Pancreas (tissue), 10 donors: ENCODE data around the gene SERPIND1. TPM values are rescaled to one million over a fixed set of nuclear protein-coding genes. Genes with fewer than 3 reads are reported as not detected.
"Not testable (repeated sequence)": the region's sequence is repeated elsewhere in the genome, so short reads cannot be mapped to it uniquely, and the experiment has no call there.

Experiments
- ATAC-seq, 4 donors: fragments of 200-7000 bp; cut with Tn5 transposase; one replicate each; pipeline versions ENCODE4 v1.8.0 to v1.9.1; 2020; ENCODE audit warnings: mild to moderate bottlenecking in 4 of 4, moderate library complexity in 4 of 4
- DNase-seq, 6 donors: peaks; one replicate each; pipeline ENCODE4 v3.0.0-alpha.2; 2020
- FAIRE-seq: peaks from 2 replicates; lab custom pipeline; 2012; peaks lifted over from hg19 to GRCh38; lab: Jason Lieb, UNC
- H3K27ac ChIP-seq, 4 donors: fragments of 200-600 bp; sonication (generic); 1 replicate in 3 of 4; 2 replicates in 1 of 4; pipeline versions ENCODE4 v1.5.0 to v1.8.0; 2020
- H3K27me3 ChIP-seq, 4 donors: fragments of 200-600 bp; one replicate each; pipeline ENCODE4 v1.8.0; 2021
- H3K36me3 ChIP-seq, 3 donors: fragments of 200-600 bp; sonication (generic) in 1 of 3; one replicate each; pipeline versions ENCODE4 v1.5.0 to v1.8.0; 2020 to 2021
- H3K4me1 ChIP-seq, 3 donors: fragments of 200-600 bp; one replicate each; pipeline ENCODE4 v1.8.0; 2021
- H3K4me3 ChIP-seq, 4 donors: fragments of 200-600 bp; sonication (generic) in 2 of 4; one replicate each; pipeline versions ENCODE4 v1.5.0 to v1.8.0; 2020 to 2021
- H3K9me3 ChIP-seq, 4 donors: fragments of 200-600 bp; one replicate each; pipeline ENCODE4 v1.8.0; 2021
- WGBS, 2 donors: extraction: QIAGEN DNeasy Blood & Tissue Kit; methylation state at CpG; one replicate each; pipeline ENCODE4 v1.1.7; 2013; 5-methylcytosine and 5-hydroxymethylcytosine counted together
- intact Hi-C, 3 donors: fragments of 100-400 bp; cut with DNase I; formaldehyde crosslinking; loops; one replicate each; pipeline versions ENCODE4 v1.11.1 to v1.14.2; 2022
- polyA plus RNA-seq, 2 donors: library from polyadenylated mRNA; stranded (reverse); fragments of 200-250 nt; gene quantifications; one replicate each; pipeline ENCODE4 v1.2.3, GENCODE V29; 2013
- total RNA-seq, 6 donors: library from RNA; stranded (reverse); fragmentation: NEBNext Ultra II Directional in 4 of 6; extraction: Animal tissue kit (Norgen Biotek cat#: 25700) in 4 of 6; gene quantifications; one replicate each; pipeline versions ENCODE4 v1.2.1 to v1.2.4, GENCODE V29; 2021 to 2023
- TF ChIP-seq, protein P1 (sequence below), 4 donors: fragments of 200-600 bp; sonication (generic) in 3 of 4; IDR thresholded peaks; one replicate each; pipeline versions ENCODE4 v1.5.0 to v1.8.0; 2021; ENCODE audit warnings: antibody characterized with exemption in 4 of 4
- donor health status: healthy with polysubstance abuse.
- donor health status: DM: no; HTN: no; CAD: no; lungs with moderate emphysema.
- donor health status: DM: no; HTN: no; CAD: no.
- donor health status: control.
- donor health status: control.
- donor health status: Bipolar disorder and iron deficiency.
- donor health status: DM: yes; HTN: yes; CAD: no.
- donor health status: DM: no; HTN: no; CAD: no.
- donor health status: DM: no; HTN: no; CAD: no.
- donor health status: DM: yes; HTN: yes; CAD: no.

The SERPIND1 gene
- total and polyA plus RNA-seq, 8 donors, result 0.09 to 0.35 (median 0.21) TPM; not detected in 1

DNA sequence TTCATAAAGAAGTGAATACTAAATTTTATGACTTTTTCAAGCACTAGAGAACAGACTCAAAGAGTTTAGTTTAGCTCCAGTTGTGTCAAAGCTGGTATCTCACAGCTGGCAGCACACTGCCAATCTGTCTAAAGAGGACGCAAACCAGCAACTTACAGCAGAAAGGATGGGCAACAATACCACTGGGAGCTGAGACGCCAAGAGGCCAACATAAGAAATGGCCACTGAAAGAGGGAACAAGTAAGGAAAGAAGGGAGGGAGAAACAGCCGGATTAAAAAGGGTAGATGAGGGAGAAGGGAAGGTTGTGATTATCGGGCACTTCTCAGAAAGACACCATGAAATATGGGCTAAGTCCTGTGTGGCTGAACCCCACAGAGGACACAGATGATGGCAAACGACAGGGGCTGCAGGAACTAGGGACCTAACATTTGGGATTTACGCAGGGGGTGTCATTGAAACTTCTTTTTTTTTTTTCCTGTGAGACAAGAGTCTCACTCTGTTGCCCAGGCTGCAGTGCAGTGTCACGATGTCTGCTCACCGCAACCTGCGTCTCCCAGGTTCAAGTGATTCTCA is 41.7 kb downstream of the SERPIND1 start:
- Histone ChIP-seq H3K4me3 (no peak overlapping the region), H3K4me1 (no peaks in the 10 kb centered on the region), H3K27me3 (no peaks in the 10 kb centered on the region), H3K36me3 (peaks cover 0 to 26% (median 6%) of the 10 kb centered on the region in 3 donors), H3K9me3 (no peaks in the 10 kb centered on the region), H3K27ac (no peak overlapping the region)
- no peak for FAIRE-seq
- TF ChIP-seq, protein P1, sequence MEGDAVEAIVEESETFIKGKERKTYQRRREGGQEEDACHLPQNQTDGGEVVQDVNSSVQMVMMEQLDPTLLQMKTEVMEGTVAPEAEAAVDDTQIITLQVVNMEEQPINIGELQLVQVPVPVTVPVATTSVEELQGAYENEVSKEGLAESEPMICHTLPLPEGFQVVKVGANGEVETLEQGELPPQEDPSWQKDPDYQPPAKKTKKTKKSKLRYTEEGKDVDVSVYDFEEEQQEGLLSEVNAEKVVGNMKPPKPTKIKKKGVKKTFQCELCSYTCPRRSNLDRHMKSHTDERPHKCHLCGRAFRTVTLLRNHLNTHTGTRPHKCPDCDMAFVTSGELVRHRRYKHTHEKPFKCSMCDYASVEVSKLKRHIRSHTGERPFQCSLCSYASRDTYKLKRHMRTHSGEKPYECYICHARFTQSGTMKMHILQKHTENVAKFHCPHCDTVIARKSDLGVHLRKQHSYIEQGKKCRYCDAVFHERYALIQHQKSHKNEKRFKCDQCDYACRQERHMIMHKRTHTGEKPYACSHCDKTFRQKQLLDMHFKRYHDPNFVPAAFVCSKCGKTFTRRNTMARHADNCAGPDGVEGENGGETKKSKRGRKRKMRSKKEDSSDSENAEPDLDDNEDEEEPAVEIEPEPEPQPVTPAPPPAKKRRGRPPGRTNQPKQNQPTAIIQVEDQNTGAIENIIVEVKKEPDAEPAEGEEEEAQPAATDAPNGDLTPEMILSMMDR (IDR thresholded peaks at IDR 0.05), result no peak
- intact Hi-C loops, result no loop called here
- DNase-seq, result no peak
- no peak for ATAC-seq
- WGBS, 2 donors, result 97% methylated on average over 9 of the region's 9 CpGs

DNA sequence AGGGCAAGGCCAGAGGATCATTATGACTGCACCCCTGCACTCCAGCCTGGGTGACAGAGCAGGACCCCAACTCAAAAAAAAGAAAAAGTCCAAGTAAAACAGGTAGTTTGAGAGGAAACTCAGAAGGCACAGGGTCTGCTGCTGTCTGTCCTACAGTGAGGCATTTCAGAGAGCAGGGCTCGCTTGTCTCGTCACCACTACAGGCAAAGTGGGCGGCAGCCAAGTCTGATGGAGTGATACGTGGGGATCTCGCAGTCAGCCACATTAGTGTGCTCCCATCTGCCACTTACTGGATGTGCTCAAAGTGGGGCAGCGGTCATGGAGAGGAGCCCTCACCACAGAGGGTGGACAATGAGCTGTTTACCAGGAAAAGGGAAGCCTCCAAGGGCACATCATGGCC is 42.6 kb downstream of the SERPIND1 start:
- Histone ChIP-seq H3K4me3 (no peak overlapping the region), H3K9me3 (no peaks in the 10 kb centered on the region), H3K4me1 (no peaks in the 10 kb centered on the region), H3K36me3 (peaks cover 0 to 26% (median 6%) of the 10 kb centered on the region in 3 donors), H3K27ac (no peak overlapping the region), H3K27me3 (no peaks in the 10 kb centered on the region)
- no peak for DNase-seq
- intact Hi-C loops, result no loop called here
- WGBS, 2 donors, result 97 to 98% methylated on average over 6 of the region's 6 CpGs
- ATAC-seq, result no peak
- no peak for FAIRE-seq
- TF ChIP-seq, protein P1 (IDR thresholded peaks at IDR 0.05), result no peak

DNA sequence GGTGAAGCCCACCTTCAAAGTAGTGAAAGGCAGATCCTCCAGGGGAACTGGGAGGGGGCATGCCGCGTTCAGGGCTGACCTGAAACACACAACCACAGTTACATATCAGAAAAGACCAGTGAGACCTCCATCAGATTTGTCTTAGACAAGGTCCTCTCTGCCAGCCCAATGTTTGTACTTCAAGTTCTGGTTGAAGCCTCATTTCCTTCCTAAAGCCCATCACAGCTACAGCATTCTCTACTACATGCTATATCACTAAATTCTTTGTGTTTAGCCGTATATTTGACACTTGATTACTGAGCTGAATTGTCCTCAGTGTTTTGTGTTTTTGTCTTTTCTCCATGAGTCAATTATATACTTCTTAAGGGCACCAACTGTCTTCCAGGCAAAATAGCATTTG is 44.6 kb downstream of the SERPIND1 start:
- Histone ChIP-seq H3K4me3 (no peak overlapping the region), H3K9me3 (no peaks in the 10 kb centered on the region), H3K27me3 (no peaks in the 10 kb centered on the region), H3K27ac (no peak overlapping the region), H3K4me1 (no peaks in the 10 kb centered on the region), H3K36me3 (peaks cover 0 to 22% (median 0%) of the 10 kb centered on the region in 3 donors)
- WGBS, 2 donors, result 85 to 95% methylated on average over 3 of the region's 3 CpGs
- DNase-seq, result no peak
- intact Hi-C loops, result no loop called here
- FAIRE-seq, result no peak
- TF ChIP-seq, protein P1 (IDR thresholded peaks at IDR 0.05), result no peak
- no peak for ATAC-seq

GRCh38 chr22:20819471-20819870 is 45.6 kb downstream of the SERPIND1 start:
- ATAC-seq, result no peak
- Histone ChIP-seq H3K27ac (no peak overlapping the region), H3K4me1 (no peaks in the 10 kb centered on the region), H3K36me3 (peaks cover 0 to 21% (median 0%) of the 10 kb centered on the region in 3 donors), H3K27me3 (no peaks in the 10 kb centered on the region), H3K4me3 (no peak overlapping the region), H3K9me3 (no peaks in the 10 kb centered on the region)
- DNase-seq, result no peak
- TF ChIP-seq, protein P1 (IDR thresholded peaks at IDR 0.05), result no peak
- intact Hi-C loops, result no loop called here
- FAIRE-seq, result no peak
- 97 to 99% methylated on average over 9 of the region's 9 CpGs for WGBS, 2 donors

- FAIRE-seq, intact Hi-C loops, H3K4me3 ChIP-seq, DNase-seq, ATAC-seq, H3K9me3 ChIP-seq, H3K27ac ChIP-seq, H3K4me1 ChIP-seq, H3K27me3 ChIP-seq: not testable (repeated sequence)
- peaks cover 0 to 17% (median 0%) of the 10 kb centered on the region in 3 donors for H3K36me3 ChIP-seq
- WGBS, 2 donors, result 96 to 97% methylated on average over 8 of the region's 8 CpGs
Observed at GRCh38 chr22:20821717-20822239, 47.9 kb downstream of the SERPIND1 start.
